Panc1 (cell line): ENCODE measurements around the gene SATB2. TPM values are rescaled to one million over a fixed set of nuclear protein-coding genes. Genes with fewer than 3 reads are reported as not detected.

Experiments
- ATAC-seq: fragments of 200-7000 bp; cut with Tn5 transposase; 2 replicates; pipeline ENCODE4 v1.9.1; 2020; ENCODE audit warnings: mild to moderate bottlenecking, moderate library complexity
- BruUV-seq: library from RNA; stranded (reverse); fragments of 400-500 nt; replicated peaks from 2 replicates; lab custom pipeline; 2021; lab: Mats Ljungman, UMichigan
- CTCF ChIA-PET: fragments of 300-600 bp; sonication (Branson Sonifier 250); formaldehyde crosslinking; loops from one replicate; lab custom pipeline; 2022; ENCODE audit warnings: antibody characterized with exemption; lab: Charles Lee
- POLR2A ChIA-PET: fragments of 300-600 bp; sonication (Branson Sonifier 250); formaldehyde crosslinking; loops from one replicate; lab custom pipeline; 2022; ENCODE audit warnings: antibody characterized with exemption; lab: Charles Lee
- DNase-seq: peaks from one replicate; pipeline ENCODE4 v3.0.0-alpha.2; 2010; ENCODE audit warnings: low read depth, low spot score
- H3K27ac ChIP-seq: 2 replicates; pipeline ENCODE4 v1.5.1; 2011; ENCODE audit warnings: mild to moderate bottlenecking, low read length, inconsistent platforms
- H3K27me3 ChIP-seq: fragments of 200-500 bp; sonication (Bioruptor generic); 2 replicates; pipeline ENCODE4 v1.6.0; 2014; ENCODE audit warnings: low read length, inconsistent platforms; ENCODE audit not compliant: control insufficient read depth, insufficient read depth
- H3K36me3 ChIP-seq: fragments of 200-500 bp; sonication (Bioruptor generic); 2 replicates; pipeline ENCODE4 v1.5.1; 2014; ENCODE audit warnings: inconsistent platforms, mild to moderate bottlenecking, low read length, moderate library complexity; ENCODE audit not compliant: control insufficient read depth, insufficient read depth
- H3K4me1 ChIP-seq: 2 replicates; pipeline ENCODE4 v1.5.1; 2011; ENCODE audit warnings: inconsistent platforms, mild to moderate bottlenecking, low read length, moderate library complexity; ENCODE audit not compliant: control insufficient read depth, insufficient read depth
- H3K4me3 ChIP-seq, 2 experiments: 2 replicates each; pipeline ENCODE4 v1.5.1; 2011 to 2012; ENCODE audit warnings: low read depth in 2 of 2, low read length in 2 of 2, mild to moderate bottlenecking in 2 of 2, inconsistent platforms in 1 of 2, moderate library complexity in 1 of 2
- H3K9me3 ChIP-seq: fragments of 200-500 bp; sonication (Bioruptor generic); 2 replicates; pipeline ENCODE4 v1.5.1; 2014; ENCODE audit warnings: low read depth, mild to moderate bottlenecking, inconsistent platforms, low read length, moderate library complexity; ENCODE audit not compliant: control insufficient read depth, insufficient read depth
- CTCF ChIP-seq: fragments of 450-650 bp; IDR thresholded peaks from 2 replicates; pipeline ENCODE4 v1.5.1; 2017; ENCODE audit warnings: mild to moderate bottlenecking
- POLR2AphosphoS5 ChIP-seq: IDR thresholded peaks from 2 replicates; pipeline ENCODE4 v1.6.1; 2012; ENCODE audit warnings: mild to moderate bottlenecking, low read depth, low read length, moderate library complexity
- REST ChIP-seq, 2 experiments: IDR thresholded peaks; 2 replicates each; pipeline ENCODE4 v1.6.1; 2011 to 2012; ENCODE audit warnings: low read depth in 2 of 2, control low read depth in 1 of 2, low read length in 1 of 2, mild to moderate bottlenecking in 1 of 2, moderate library complexity in 1 of 2; ENCODE audit not compliant: insufficient read depth in 1 of 2
- TCF7L2 ChIP-seq: IDR thresholded peaks from 2 replicates; pipeline ENCODE4 v1.6.1; 2011; ENCODE audit warnings: mild to moderate bottlenecking, low read depth, low read length, inconsistent platforms
- in situ Hi-C: cut with HindIII; loops from 2 replicates; pipeline ENCODE4 v1.10.0; 2016; ENCODE audit warnings: low sequenced_read_pairs, low pct_unique_long_range_greater_than_20kb
- intact Hi-C: fragments of 100-400 bp; cut with micrococcal nuclease; formaldehyde crosslinking; loops from one replicate; pipeline ENCODE4 v1.10.0; 2022; ENCODE audit not compliant: unreplicated experiment
- total RNA-seq: library from RNA; stranded (reverse); gene quantifications from one replicate; pipeline ENCODE4 v1.2.1, GENCODE V29; 2021; ENCODE audit not compliant: unreplicated experiment

The SATB2 gene
- total RNA-seq, 1 experiment from 2014 or later = 43.2 TPM

DNA sequence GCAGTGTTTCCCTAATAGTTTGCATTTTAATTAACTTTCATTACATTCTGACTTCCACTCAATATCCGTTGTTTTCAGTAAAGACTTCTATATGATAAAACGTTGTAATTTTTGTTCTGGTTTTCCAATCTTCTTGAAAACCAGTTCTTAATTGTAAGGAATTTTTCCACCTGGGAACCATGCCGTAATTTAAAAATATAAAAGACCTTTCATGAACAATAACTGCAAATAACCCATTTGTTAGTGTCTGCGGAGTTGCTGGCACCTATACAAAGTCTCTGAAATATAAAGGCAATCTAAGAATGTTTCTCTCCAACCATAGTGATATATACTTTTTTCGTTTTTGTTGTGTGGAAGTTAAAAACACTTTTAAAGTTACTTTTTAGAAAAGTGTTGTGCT lies 7.7 kb upstream of the SATB2 start:
- in situ Hi-C loops (no loop called here), intact Hi-C loops (no loop called here)
- no peaks in the 10 kb centered on the region for H3K27me3 ChIP-seq
- BruUV-seq = no TSS peak
- H3K4me1 ChIP-seq = peaks cover 12% of the 10 kb centered on the region
- no peaks in the 10 kb centered on the region for H3K36me3 ChIP-seq
- no peaks in the 10 kb centered on the region for H3K9me3 ChIP-seq
- TF ChIP-seq CTCF = no peak
- no peak for TF ChIP-seq REST (IDR thresholded peaks at IDR 0.05; ENCODE audit: insufficient read depth in 1 of 2, low read depth in 2 of 2, low read length in 1 of 2)
- no peak for TF ChIP-seq POLR2AphosphoS5
- no peak for TF ChIP-seq TCF7L2
- no peak for DNase-seq
- no peak for ATAC-seq
- H3K4me3 ChIP-seq = no peak overlapping the region
- H3K27ac ChIP-seq = no peak overlapping the region
- ChIA-PET POLR2A (no interaction called here), CTCF (no interaction called here)

- ATAC-seq = no peak
- Histone ChIP-seq H3K9me3 (no peaks in the 10 kb centered on the region), H3K4me3 (no peak overlapping the region), H3K4me1 (peaks cover 12% of the 10 kb centered on the region), H3K27me3 (no peaks in the 10 kb centered on the region), H3K27ac (no peak overlapping the region), H3K36me3 (no peaks in the 10 kb centered on the region)
- intact Hi-C loops = no loop called here
- in situ Hi-C loops = no loop called here
- CTCF ChIA-PET = no interaction called here
- BruUV-seq = no TSS peak
- no peak for TF ChIP-seq CTCF
- TF ChIP-seq TCF7L2 = no peak
- TF ChIP-seq POLR2AphosphoS5 = no peak
- TF ChIP-seq REST (IDR thresholded peaks at IDR 0.05; ENCODE audit: insufficient read depth in 1 of 2, low read depth in 2 of 2, low read length in 1 of 2) = no peak
- DNase-seq = no peak
- POLR2A ChIA-PET = no interaction called here
Observed at GRCh38 chr2:199464606-199465352, 7.0 kb upstream of the SATB2 start.
